Activated CD4-positive, alpha-beta memory T cell treated with anti-CD3 and anti-CD28 coated beads, Interleukin-2, amount 10 ng/mL, durations not matched to agents 7 days and 5 days (primary cell): ENCODE results near the gene GTF2IRD1. TPM values are rescaled to one million over a fixed set of nuclear protein-coding genes. Genes with fewer than 3 reads are reported as not detected.
"Not testable (repeated sequence)": the region's sequence is repeated elsewhere in the genome, so short reads cannot be mapped to it uniquely, and the experiment has no call there.

ENCODE experiments used
- CTCF ChIA-PET: fragments of 350-600 bp; sonication (Branson Sonifier 250); formaldehyde crosslinking; loops from one replicate; lab custom pipeline; 2021; ENCODE audit warnings: antibody characterized with exemption, inconsistent platforms; lab: Charles Lee
- POLR2A ChIA-PET: fragments of 350-600 bp; sonication (Branson Sonifier 250); formaldehyde crosslinking; loops from one replicate; lab custom pipeline; 2021; ENCODE audit warnings: antibody characterized with exemption; lab: Charles Lee
- DNase-seq: peaks from one replicate; pipeline ENCODE4 v3.0.0-alpha.2; 2020
- H3K27ac Mint-ChIP-seq: one replicate; pipeline ENCODE4 v1.8.0; 2021; ENCODE audit warnings: mild to moderate bottlenecking, mixed read lengths
- H3K27me3 Mint-ChIP-seq: one replicate; pipeline ENCODE4 v1.8.0; 2021; ENCODE audit warnings: mixed read lengths
- H3K36me3 Mint-ChIP-seq: one replicate; pipeline ENCODE4 v1.8.0; 2021; ENCODE audit warnings: low read depth, mixed read lengths
- H3K4me1 Mint-ChIP-seq: one replicate; pipeline ENCODE4 v1.8.0; 2021; ENCODE audit warnings: mixed read lengths
- H3K4me3 Mint-ChIP-seq: one replicate; pipeline ENCODE4 v1.8.0; 2021; ENCODE audit warnings: mild to moderate bottlenecking, mixed read lengths
- H3K9me3 Mint-ChIP-seq: one replicate; pipeline ENCODE4 v1.8.0; 2021; ENCODE audit warnings: mixed read lengths
- total RNA-seq, 2 experiments: library from RNA; stranded (reverse); gene quantifications; one replicate each; pipeline ENCODE4 v1.2.3, GENCODE V29; 2021

GTF2IRD1 gene
- total RNA-seq, 2 experiments from 2014 or later = 4.0 to 4.6 TPM

GRCh38 chr7:74493295-74493694 is 39.6 kb downstream of the GTF2IRD1 start:
- no peak for DNase-seq
- Mint-ChIP-seq H3K4me3 (no peak overlapping the region), H3K4me1 (no peaks in the 10 kb centered on the region), H3K27me3 (no peaks in the 10 kb centered on the region), H3K27ac (no peak overlapping the region), H3K36me3 (no peaks in the 10 kb centered on the region), H3K9me3 (peaks cover 5% of the 10 kb centered on the region)
- CTCF ChIA-PET = interaction anchor here (0.6 kb wide), 1 partner anchor 50 kb away, joined by 4 read pairs; no protein-coding TSS in a partner anchor
- POLR2A ChIA-PET = no interaction called here

DNA sequence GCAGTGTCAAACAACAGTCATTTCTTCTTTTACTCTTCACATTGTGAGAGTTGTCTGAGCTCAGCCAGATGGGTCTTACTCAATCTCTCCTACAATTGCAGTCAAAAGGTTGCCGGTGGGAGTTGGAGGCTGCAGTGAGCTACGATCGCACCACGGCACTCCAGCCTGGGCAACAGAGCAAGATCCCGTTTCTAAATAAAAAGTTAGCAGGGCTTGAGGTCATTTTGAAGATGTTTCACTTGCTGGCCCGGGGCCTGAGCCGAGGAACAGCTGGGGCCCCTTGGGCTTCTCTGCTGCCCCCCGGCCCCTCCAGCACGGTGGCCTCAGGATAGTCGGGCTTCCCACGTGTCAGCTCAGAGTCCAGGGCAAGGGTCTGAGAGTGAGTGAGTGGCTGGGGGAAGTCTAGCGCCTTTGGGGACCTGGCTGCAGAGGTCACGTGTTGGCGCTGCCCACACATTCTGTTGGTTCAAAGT is 40.4 kb downstream of the GTF2IRD1 start:
- no peaks in the 10 kb centered on the region for H3K4me1 Mint-ChIP-seq
- H3K4me3 Mint-ChIP-seq = no peak overlapping the region
- ChIA-PET POLR2A (no interaction called here), CTCF (no interaction called here)
- no peaks in the 10 kb centered on the region for H3K27me3 Mint-ChIP-seq
- no peak for DNase-seq
- H3K9me3 Mint-ChIP-seq = peaks cover 5% of the 10 kb centered on the region
- no peaks in the 10 kb centered on the region for H3K36me3 Mint-ChIP-seq
- no peak overlapping the region for H3K27ac Mint-ChIP-seq

GRCh38 chr7:74495112-74496086 is 41.7 kb downstream of the GTF2IRD1 start:
- H3K4me3 Mint-ChIP-seq = no peak overlapping the region
- H3K27ac Mint-ChIP-seq = no peak overlapping the region
- CTCF ChIA-PET = no interaction called here
- no peaks in the 10 kb centered on the region for H3K36me3 Mint-ChIP-seq
- POLR2A ChIA-PET = no interaction called here
- H3K4me1 Mint-ChIP-seq = no peaks in the 10 kb centered on the region
- H3K9me3 Mint-ChIP-seq = peaks cover 5% of the 10 kb centered on the region
- no peak for DNase-seq
- no peaks in the 10 kb centered on the region for H3K27me3 Mint-ChIP-seq

GRCh38 chr7:74496272-74496671 is 42.6 kb downstream of the GTF2IRD1 start:
- ChIA-PET CTCF (no interaction called here), POLR2A (no interaction called here)
- H3K27ac Mint-ChIP-seq = no peak overlapping the region
- no peak overlapping the region for H3K4me3 Mint-ChIP-seq
- H3K27me3 Mint-ChIP-seq = no peaks in the 10 kb centered on the region
- DNase-seq = no peak
- peaks cover 5% of the 10 kb centered on the region for H3K9me3 Mint-ChIP-seq
- H3K4me1 Mint-ChIP-seq = no peaks in the 10 kb centered on the region
- no peaks in the 10 kb centered on the region for H3K36me3 Mint-ChIP-seq

GRCh38 chr7:74496773-74497172 is 43.1 kb downstream of the GTF2IRD1 start:
- H3K4me1 Mint-ChIP-seq, CTCF ChIA-PET, POLR2A ChIA-PET, H3K27me3 Mint-ChIP-seq, H3K36me3 Mint-ChIP-seq, DNase-seq, H3K27ac Mint-ChIP-seq, H3K9me3 Mint-ChIP-seq, H3K4me3 Mint-ChIP-seq: not testable (repeated sequence)

GRCh38 chr7:74498354-74498753 is 44.6 kb downstream of the GTF2IRD1 start:
- no peak for DNase-seq
- H3K4me3 Mint-ChIP-seq = no peak overlapping the region
- peaks cover 5% of the 10 kb centered on the region for H3K9me3 Mint-ChIP-seq
- H3K27ac Mint-ChIP-seq = no peak overlapping the region
- ChIA-PET CTCF (no interaction called here), POLR2A (interaction anchor here (0.7 kb wide), 1 partner anchor 534 kb away, joined by 3 read pairs; no protein-coding TSS in a partner anchor)
- no peaks in the 10 kb centered on the region for H3K36me3 Mint-ChIP-seq
- H3K27me3 Mint-ChIP-seq = no peaks in the 10 kb centered on the region
- no peaks in the 10 kb centered on the region for H3K4me1 Mint-ChIP-seq

- Mint-ChIP-seq H3K27me3 (no peaks in the 10 kb centered on the region), H3K36me3 (no peaks in the 10 kb centered on the region), H3K4me3 (no peak overlapping the region), H3K9me3 (peaks cover 5% of the 10 kb centered on the region), H3K4me1 (no peaks in the 10 kb centered on the region), H3K27ac (no peak overlapping the region)
- no peak for DNase-seq
- ChIA-PET CTCF (no interaction called here), POLR2A (interaction anchor here (0.7 kb wide), 1 partner anchor 533 kb away, joined by 3 read pairs; no protein-coding TSS in a partner anchor)
Observed at GRCh38 chr7:74498996-74499834, 45.5 kb downstream of the GTF2IRD1 start.

DNA sequence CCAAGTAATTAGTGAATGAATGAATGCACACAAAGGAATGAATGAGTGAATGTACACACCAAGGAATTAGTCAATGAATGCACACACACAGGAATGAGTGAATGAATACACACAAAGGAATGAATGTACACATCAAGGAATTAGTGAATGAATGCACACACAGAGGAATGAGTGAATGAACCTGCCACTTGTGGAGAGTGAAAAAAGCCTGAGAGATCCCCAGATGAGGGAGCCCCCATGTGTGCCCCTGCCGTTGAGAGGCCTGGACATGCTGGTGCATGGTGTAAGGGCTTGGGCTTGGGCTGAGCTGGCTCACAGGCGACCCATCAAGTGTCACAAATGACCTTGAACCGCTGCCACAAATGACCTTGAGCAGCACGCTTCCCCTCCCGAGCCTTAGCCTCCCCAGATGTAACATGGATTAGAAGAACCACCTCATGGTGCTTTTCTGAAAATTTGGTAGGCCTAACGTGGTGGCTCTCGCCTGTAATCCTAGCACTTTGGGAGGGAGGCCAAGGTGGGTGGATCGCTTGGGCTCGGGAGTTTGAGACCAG is 46.2 kb downstream of the GTF2IRD1 start:
- Mint-ChIP-seq H3K4me3 (no peak overlapping the region), H3K4me1 (no peaks in the 10 kb centered on the region), H3K27ac (no peak overlapping the region), H3K27me3 (no peaks in the 10 kb centered on the region), H3K36me3 (no peaks in the 10 kb centered on the region), H3K9me3 (peaks cover 5% of the 10 kb centered on the region)
- POLR2A ChIA-PET = no interaction called here
- CTCF ChIA-PET = no interaction called here
- no peak for DNase-seq

- Mint-ChIP-seq H3K27ac (no peak overlapping the region), H3K36me3 (no peaks in the 10 kb centered on the region), H3K27me3 (no peaks in the 10 kb centered on the region), H3K4me1 (no peaks in the 10 kb centered on the region), H3K9me3 (peaks cover under 1% of the 10 kb centered on the region), H3K4me3 (no peak overlapping the region)
- ChIA-PET POLR2A (no interaction called here), CTCF (no interaction called here)
- no peak for DNase-seq
Observed at GRCh38 chr7:74501298-74501697, 47.6 kb downstream of the GTF2IRD1 start.

GRCh38 chr7:74502216-74502891 is 48.6 kb downstream of the GTF2IRD1 start:
- H3K4me3 Mint-ChIP-seq = no peak overlapping the region
- CTCF ChIA-PET = no interaction called here
- no peaks in the 10 kb centered on the region for H3K27me3 Mint-ChIP-seq
- no peaks in the 10 kb centered on the region for H3K4me1 Mint-ChIP-seq
- DNase-seq = no peak
- POLR2A ChIA-PET = no interaction called here
- no peaks in the 10 kb centered on the region for H3K9me3 Mint-ChIP-seq
- no peak overlapping the region for H3K27ac Mint-ChIP-seq
- no peaks in the 10 kb centered on the region for H3K36me3 Mint-ChIP-seq

DNA sequence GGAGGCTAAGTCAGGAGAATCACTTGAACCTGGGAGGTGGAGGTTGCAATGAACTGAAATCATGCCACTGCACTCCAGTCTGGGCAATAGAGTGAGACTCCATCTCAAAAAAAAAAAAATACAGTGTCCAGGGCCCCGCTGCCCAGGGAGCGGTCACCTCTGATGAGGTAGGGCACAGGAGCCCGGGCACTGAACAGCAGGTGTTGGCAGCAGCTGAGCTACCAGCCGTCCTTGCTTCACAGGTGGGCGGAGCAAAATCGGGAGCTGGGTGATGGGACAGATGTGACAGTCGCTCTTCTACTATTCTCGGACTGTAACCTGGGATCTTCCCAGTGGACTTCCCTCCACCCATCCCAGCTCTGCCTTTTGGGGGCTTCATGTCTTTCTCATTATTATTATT is 49.4 kb downstream of the GTF2IRD1 start:
- Mint-ChIP-seq H3K27ac (no peak overlapping the region), H3K36me3 (no peaks in the 10 kb centered on the region), H3K4me1 (no peaks in the 10 kb centered on the region), H3K4me3 (no peak overlapping the region), H3K9me3 (no peaks in the 10 kb centered on the region), H3K27me3 (no peaks in the 10 kb centered on the region)
- DNase-seq = no peak
- ChIA-PET POLR2A (no interaction called here), CTCF (interaction anchor here (0.6 kb wide), 1 partner anchor 14 kb away, joined by 3 read pairs; no protein-coding TSS in a partner anchor)

- POLR2A ChIA-PET = no interaction called here
- H3K27ac Mint-ChIP-seq = no peak overlapping the region
- no peaks in the 10 kb centered on the region for H3K4me1 Mint-ChIP-seq
Observed at GRCh38 chr7:74503943-74504342, 50.2 kb downstream of the GTF2IRD1 start.

More at GRCh38 chr7:74503943-74504342, 50.2 kb downstream of the GTF2IRD1 start:
- Mint-ChIP-seq H3K36me3 (no peaks in the 10 kb centered on the region), H3K4me3 (no peak overlapping the region), H3K9me3 (no peaks in the 10 kb centered on the region), H3K27me3 (no peaks in the 10 kb centered on the region)
- CTCF ChIA-PET = no interaction called here
- DNase-seq = no peak
